Thoracic aorta (tissue), 2 donors: ENCODE data around the gene SCUBE2. TPM values are rescaled to one million over a fixed set of nuclear protein-coding genes. Genes with fewer than 3 reads are reported as not detected.

Experiments used
- ATAC-seq: fragments of 150-250 bp; one replicate; pipeline ENCODE4 v1.8.0; 2017; ENCODE audit warnings: low read depth; ENCODE audit not compliant: insufficient number of reproducible peaks, low FRiP score
- DNase-seq: peaks from one replicate; pipeline ENCODE4 v3.0.0-alpha.2; 2020; ENCODE audit warnings: low spot score
- H3K27ac ChIP-seq, 2 donors: fragments of 200-600 bp; sonication (generic); 1 replicate in 1 of 2; 2 replicates in 1 of 2; pipeline ENCODE4 v1.5.1; 2016; ENCODE audit warnings: mild to moderate bottlenecking in 2 of 2, moderate library complexity in 2 of 2
- H3K27me3 ChIP-seq: fragments of 200-600 bp; sonication (generic); replicated peaks from 2 replicates; pipeline ENCODE4 v1.6.0; 2016; ENCODE audit warnings: mild to moderate bottlenecking; ENCODE audit not compliant: insufficient read depth
- H3K36me3 ChIP-seq: fragments of 200-600 bp; sonication (generic); one replicate; pipeline ENCODE4 v1.5.1; 2016
- H3K4me1 ChIP-seq, 2 donors: fragments of 200-600 bp; sonication (generic); 1 replicate in 1 of 2; 2 replicates in 1 of 2; pipeline versions ENCODE4 v1.5.1 to v1.6.0; 2016; ENCODE audit warnings: low read depth in 2 of 2, mild to moderate bottlenecking in 1 of 2; ENCODE audit not compliant: control insufficient read depth in 1 of 2
- H3K4me3 ChIP-seq: fragments of 200-600 bp; sonication (generic); 2 replicates; pipeline ENCODE4 v1.5.1; 2016; ENCODE audit warnings: mild to moderate bottlenecking
- H3K9me3 ChIP-seq: fragments of 200-600 bp; sonication (generic); 2 replicates; pipeline ENCODE4 v1.5.1; 2016
- CTCF ChIP-seq: fragments of 200-600 bp; sonication (generic); IDR thresholded peaks from one replicate; pipeline ENCODE4 v1.5.1; 2019; ENCODE audit warnings: antibody characterized with exemption
- total RNA-seq, 2 donors: library from RNA; depleted of rRNA; stranded (reverse); fragments of >200 nt; gene quantifications; one replicate each; pipeline versions ENCODE4 v1.1.0 to v1.2.3, GENCODE V29; 2016

Gene SCUBE2
- total RNA-seq, 2 donors from 2014 or later = 1.2 to 3.9 TPM

- ATAC-seq = no peak
- Histone ChIP-seq H3K36me3 (no peaks in the 10 kb centered on the region), H3K4me3 (no peak overlapping the region), H3K27me3 (no peaks in the 10 kb centered on the region), H3K27ac (no peak overlapping the region), H3K9me3 (no peaks in the 10 kb centered on the region), H3K4me1 (no peaks in the 10 kb centered on the region)
- TF ChIP-seq CTCF = no peak
- no peak for DNase-seq
Observed at GRCh38 chr11:9076661-9077060, 14.7 kb downstream of the SCUBE2 start.

- H3K4me1 ChIP-seq = no peaks in the 10 kb centered on the region
- no peaks in the 10 kb centered on the region for H3K36me3 ChIP-seq
- H3K4me3 ChIP-seq = no peak overlapping the region
- ATAC-seq (no peak), DNase-seq (no peak)
- TF ChIP-seq CTCF = no peak
- H3K27ac ChIP-seq = no peak overlapping the region
- no peaks in the 10 kb centered on the region for H3K27me3 ChIP-seq
- no peaks in the 10 kb centered on the region for H3K9me3 ChIP-seq
Observed at GRCh38 chr11:9076046-9076445, 15.4 kb downstream of the SCUBE2 start.

GRCh38 chr11:9075556-9075955 lies 15.8 kb downstream of the SCUBE2 start:
- no peak for DNase-seq
- Histone ChIP-seq H3K9me3 (no peaks in the 10 kb centered on the region), H3K36me3 (no peaks in the 10 kb centered on the region), H3K27me3 (no peaks in the 10 kb centered on the region), H3K4me1 (no peaks in the 10 kb centered on the region), H3K27ac (no peak overlapping the region), H3K4me3 (no peak overlapping the region)
- no peak for TF ChIP-seq CTCF
- ATAC-seq = no peak

- ATAC-seq (no peak), DNase-seq (no peak)
- Histone ChIP-seq H3K4me3 (no peak overlapping the region), H3K36me3 (no peaks in the 10 kb centered on the region), H3K4me1 (no peaks in the 10 kb centered on the region), H3K27ac (no peak overlapping the region), H3K27me3 (no peaks in the 10 kb centered on the region), H3K9me3 (no peaks in the 10 kb centered on the region)
- no peak for TF ChIP-seq CTCF
Observed at GRCh38 chr11:9074338-9075029, 16.9 kb downstream of the SCUBE2 start.

GRCh38 chr11:9073466-9074225 lies 17.8 kb downstream of the SCUBE2 start:
- no peak for TF ChIP-seq CTCF
- Histone ChIP-seq H3K27me3 (no peaks in the 10 kb centered on the region), H3K27ac (no peak overlapping the region), H3K36me3 (no peaks in the 10 kb centered on the region), H3K4me1 (no peaks in the 10 kb centered on the region), H3K4me3 (no peak overlapping the region), H3K9me3 (no peaks in the 10 kb centered on the region)
- ATAC-seq (no peak), DNase-seq (no peak)
